Thyroid gland (tissue), 4 donors: ENCODE measurements around the gene ZMYM4.

ENCODE experiments used
- POLR2A ChIP-seq, 2 donors: fragments of 450-650 bp; IDR thresholded peaks; one replicate each; pipeline ENCODE4 v1.6.1; 2017; ENCODE audit warnings: antibody characterized with exemption in 2 of 2, mild to moderate bottlenecking in 2 of 2, moderate library complexity in 1 of 2
- TF ChIP-seq, protein P1 (sequence below), 6 experiments: fragments of 200-600 bp in 3 of 6; fragments of 450-650 bp in 3 of 6; sonication (generic) in 3 of 6; IDR thresholded peaks; one replicate each; pipeline ENCODE4 v1.5.1; 2016 to 2019; ENCODE audit warnings: antibody characterized with exemption in 6 of 6, mild to moderate bottlenecking in 2 of 6, inconsistent platforms in 1 of 6, moderate library complexity in 1 of 6

GRCh38 chr1:35223084-35223630 is 45.4 kb upstream of the ZMYM4 start:
- TF ChIP-seq, protein P1, sequence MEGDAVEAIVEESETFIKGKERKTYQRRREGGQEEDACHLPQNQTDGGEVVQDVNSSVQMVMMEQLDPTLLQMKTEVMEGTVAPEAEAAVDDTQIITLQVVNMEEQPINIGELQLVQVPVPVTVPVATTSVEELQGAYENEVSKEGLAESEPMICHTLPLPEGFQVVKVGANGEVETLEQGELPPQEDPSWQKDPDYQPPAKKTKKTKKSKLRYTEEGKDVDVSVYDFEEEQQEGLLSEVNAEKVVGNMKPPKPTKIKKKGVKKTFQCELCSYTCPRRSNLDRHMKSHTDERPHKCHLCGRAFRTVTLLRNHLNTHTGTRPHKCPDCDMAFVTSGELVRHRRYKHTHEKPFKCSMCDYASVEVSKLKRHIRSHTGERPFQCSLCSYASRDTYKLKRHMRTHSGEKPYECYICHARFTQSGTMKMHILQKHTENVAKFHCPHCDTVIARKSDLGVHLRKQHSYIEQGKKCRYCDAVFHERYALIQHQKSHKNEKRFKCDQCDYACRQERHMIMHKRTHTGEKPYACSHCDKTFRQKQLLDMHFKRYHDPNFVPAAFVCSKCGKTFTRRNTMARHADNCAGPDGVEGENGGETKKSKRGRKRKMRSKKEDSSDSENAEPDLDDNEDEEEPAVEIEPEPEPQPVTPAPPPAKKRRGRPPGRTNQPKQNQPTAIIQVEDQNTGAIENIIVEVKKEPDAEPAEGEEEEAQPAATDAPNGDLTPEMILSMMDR (IDR thresholded peaks at IDR 0.05): no peak
- no peak for TF ChIP-seq POLR2A (IDR thresholded peaks at IDR 0.05)
